Rectal smooth muscle tissue (tissue), 1 donor: ENCODE results near the gene PHF19.

Experiments
- H3K27ac ChIP-seq: one replicate; pipeline ENCODE4 v1.7.0; 2013; ENCODE audit warnings: low read depth, low read length, inconsistent platforms
- H3K27me3 ChIP-seq: one replicate; pipeline ENCODE4 v1.7.0; 2013; ENCODE audit warnings: low read length; ENCODE audit not compliant: control insufficient read depth, insufficient read depth
- H3K36me3 ChIP-seq: one replicate; pipeline ENCODE4 v1.7.0; 2013; ENCODE audit warnings: low read length; ENCODE audit not compliant: control insufficient read depth, insufficient read depth
- H3K4me1 ChIP-seq: one replicate; pipeline ENCODE4 v1.7.0; 2013; ENCODE audit warnings: low read length; ENCODE audit not compliant: control insufficient read depth, insufficient read depth
- H3K4me3 ChIP-seq: one replicate; pipeline ENCODE4 v1.7.0; 2013; ENCODE audit warnings: low read length
- H3K9ac ChIP-seq: one replicate; pipeline ENCODE4 v1.7.0; 2013; ENCODE audit warnings: low read length

PHF19 gene

DNA sequence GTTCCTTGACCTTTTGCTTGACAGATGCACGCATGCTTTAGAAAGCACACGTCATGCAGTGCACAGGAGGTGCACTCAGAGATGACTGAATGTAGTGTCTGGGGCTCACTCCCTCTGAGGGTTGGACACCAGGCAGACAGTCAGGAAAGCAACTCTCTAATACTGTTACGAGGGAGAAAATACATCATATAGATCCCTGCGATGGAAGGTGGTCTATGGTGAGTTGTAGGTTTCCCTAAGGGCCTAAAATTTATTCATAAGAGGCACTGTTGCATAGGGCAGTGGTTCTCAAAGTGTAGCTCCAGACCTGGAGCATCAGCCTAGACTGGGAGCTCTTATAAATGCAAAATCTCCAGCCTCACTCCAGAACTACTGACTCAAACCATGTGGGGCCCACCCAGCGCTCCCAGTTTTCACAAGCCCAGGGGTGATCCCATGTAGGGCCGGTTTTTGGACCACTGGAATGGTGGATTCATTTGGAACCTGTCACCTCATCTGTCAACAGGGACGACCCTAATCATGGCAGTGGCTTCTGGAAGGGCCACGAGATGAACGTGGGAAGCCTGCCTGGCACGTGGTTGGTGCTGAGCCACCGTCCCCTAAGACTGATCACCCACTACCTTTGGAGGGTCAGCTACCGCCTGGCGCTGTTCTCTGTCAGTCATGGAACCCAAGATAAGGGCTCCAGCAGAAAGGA lies 16.8 kb upstream of the PHF19 start:
- Histone ChIP-seq H3K36me3 (no peaks in the 10 kb centered on the region), H3K4me1 (peaks cover 4% of the 10 kb centered on the region), H3K9ac (no peak overlapping the region), H3K27ac (peak overlapping the region; percentile 27), H3K27me3 (no peaks in the 10 kb centered on the region), H3K4me3 (no peak overlapping the region)

- no peaks in the 10 kb centered on the region for H3K27me3 ChIP-seq
- no peak overlapping the region for H3K9ac ChIP-seq
- no peak overlapping the region for H3K27ac ChIP-seq
- no peak overlapping the region for H3K4me3 ChIP-seq
- peaks cover 4% of the 10 kb centered on the region for H3K4me1 ChIP-seq
- no peaks in the 10 kb centered on the region for H3K36me3 ChIP-seq
Measured at GRCh38 chr9:120892748-120893610, 16.0 kb upstream of the PHF19 start.

- no peak overlapping the region for H3K9ac ChIP-seq
- no peak overlapping the region for H3K4me3 ChIP-seq
- H3K27ac ChIP-seq = no peak overlapping the region
- H3K36me3 ChIP-seq = no peaks in the 10 kb centered on the region
- no peaks in the 10 kb centered on the region for H3K27me3 ChIP-seq
- peaks cover 4% of the 10 kb centered on the region for H3K4me1 ChIP-seq
Measured at GRCh38 chr9:120891884-120892747, 15.1 kb upstream of the PHF19 start.

- H3K36me3 ChIP-seq = no peaks in the 10 kb centered on the region
- peaks cover 4% of the 10 kb centered on the region for H3K4me1 ChIP-seq
- H3K9ac ChIP-seq = no peak overlapping the region
- H3K4me3 ChIP-seq = no peak overlapping the region
- H3K27me3 ChIP-seq = no peaks in the 10 kb centered on the region
- no peak overlapping the region for H3K27ac ChIP-seq
Measured at GRCh38 chr9:120891245-120891883, 14.4 kb upstream of the PHF19 start.

DNA sequence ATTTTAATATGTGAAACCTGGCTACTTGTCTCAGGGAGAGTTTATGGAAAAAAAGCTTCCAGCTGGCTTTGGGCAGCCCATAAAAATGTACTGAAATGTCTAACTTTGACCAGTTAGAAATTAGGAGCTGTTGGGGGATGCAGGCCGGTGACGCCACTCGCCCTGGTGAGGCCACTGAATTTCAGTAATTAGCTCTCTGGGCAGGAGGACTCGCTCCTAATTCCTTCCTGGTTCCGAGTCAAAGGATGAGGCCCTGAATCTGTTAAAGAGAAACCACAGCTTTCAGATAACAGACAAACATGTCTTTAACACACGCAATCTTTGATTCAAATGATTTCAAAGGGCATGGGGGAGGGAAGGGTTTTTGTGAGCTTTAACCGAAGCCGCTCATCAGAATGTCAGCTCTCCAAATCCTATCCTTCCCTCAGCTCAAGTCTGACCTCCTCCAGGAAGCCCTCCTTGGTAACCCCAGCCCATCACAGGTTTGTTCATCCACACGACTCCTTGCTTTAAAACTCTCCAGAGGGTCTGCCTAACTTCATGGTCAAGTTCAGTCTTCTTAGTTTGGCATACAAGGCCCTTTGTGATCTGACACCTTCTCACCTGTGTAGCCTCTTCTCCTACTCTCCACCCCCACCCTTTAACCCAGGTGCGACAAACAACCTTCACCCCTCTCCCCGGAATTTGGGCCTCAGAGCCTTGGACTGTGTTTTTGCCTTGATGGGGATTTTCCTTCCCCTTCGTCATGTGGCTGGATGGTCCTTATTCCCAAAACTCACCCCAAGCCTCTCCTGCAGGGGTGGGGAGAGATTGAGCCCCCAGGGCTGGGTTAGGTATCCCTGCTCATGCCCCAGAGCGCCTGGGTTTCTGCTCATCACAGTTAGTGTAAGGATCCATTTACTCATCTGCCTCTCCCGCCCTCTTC lies 13.6 kb upstream of the PHF19 start:
- Histone ChIP-seq H3K36me3 (no peaks in the 10 kb centered on the region), H3K27ac (peak overlapping the region; percentile 62), H3K9ac (peak overlapping the region; percentile 32), H3K4me1 (peaks cover 4% of the 10 kb centered on the region), H3K4me3 (no peak overlapping the region), H3K27me3 (no peaks in the 10 kb centered on the region)

DNA sequence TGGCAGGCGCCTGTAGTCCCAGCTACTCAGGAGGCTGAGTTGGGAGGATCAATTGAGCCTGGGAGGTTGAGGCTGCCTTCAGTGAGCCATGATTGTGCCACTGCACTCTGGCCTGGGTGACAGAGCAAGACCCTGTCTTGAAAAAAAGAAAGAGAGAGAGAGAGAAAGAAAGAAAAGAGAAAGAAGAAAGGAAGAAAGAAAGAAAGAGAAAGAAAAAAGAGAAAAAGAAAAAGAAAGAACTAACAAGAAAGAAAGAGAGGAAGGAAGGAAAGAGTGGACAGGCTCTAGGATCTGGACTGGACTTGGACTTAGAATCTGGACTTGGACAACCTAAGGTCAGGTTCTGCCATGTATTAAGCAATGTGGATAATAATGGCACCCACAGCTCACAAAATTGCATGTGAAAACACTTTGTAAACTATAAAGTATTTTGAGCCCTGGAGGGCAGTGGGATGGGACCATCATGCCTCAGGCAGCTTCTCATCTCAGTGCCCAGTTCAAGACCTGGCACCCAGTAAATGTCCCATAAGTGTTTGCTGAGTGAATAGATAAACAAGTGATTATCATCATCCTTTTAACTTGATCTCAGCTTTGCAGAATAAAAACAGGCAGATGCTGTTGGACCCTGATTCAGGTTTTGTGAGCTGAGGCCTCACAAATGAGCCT lies 12.8 kb upstream of the PHF19 start:
- Histone ChIP-seq H3K4me3 (no peak overlapping the region), H3K9ac (no peak overlapping the region), H3K36me3 (no peaks in the 10 kb centered on the region), H3K27ac (peak overlapping the region; percentile 35), H3K4me1 (peaks cover under 1% of the 10 kb centered on the region), H3K27me3 (no peaks in the 10 kb centered on the region)

DNA sequence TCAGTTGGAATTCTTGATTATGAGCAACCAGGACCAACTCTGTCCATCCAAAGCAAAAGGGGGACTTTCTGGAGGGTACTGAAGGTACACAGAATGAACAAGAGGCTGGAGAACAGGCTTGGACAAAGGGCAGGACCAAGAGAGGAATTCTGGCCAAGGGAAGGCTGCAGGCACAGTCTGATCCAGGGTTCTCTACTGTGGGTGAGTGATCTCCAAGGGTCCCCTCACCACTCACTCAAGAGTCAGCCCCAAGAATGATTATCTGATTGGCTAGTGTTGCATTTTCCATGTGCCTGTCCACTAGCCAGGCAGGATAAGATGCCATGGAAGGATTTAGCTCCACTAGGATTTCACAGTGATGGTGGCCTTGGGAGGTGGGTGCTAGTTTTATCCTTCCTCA lies 11.6 kb upstream of the PHF19 start:
- H3K9ac ChIP-seq = no peak overlapping the region
- no peaks in the 10 kb centered on the region for H3K4me1 ChIP-seq
- H3K4me3 ChIP-seq = no peak overlapping the region
- no peaks in the 10 kb centered on the region for H3K36me3 ChIP-seq
- H3K27me3 ChIP-seq = no peaks in the 10 kb centered on the region
- no peak overlapping the region for H3K27ac ChIP-seq

- Histone ChIP-seq H3K4me3 (no peak overlapping the region), H3K27ac (no peak overlapping the region), H3K27me3 (no peaks in the 10 kb centered on the region), H3K9ac (no peak overlapping the region), H3K36me3 (no peaks in the 10 kb centered on the region), H3K4me1 (no peaks in the 10 kb centered on the region)
Measured at GRCh38 chr9:120886490-120886967, 9.5 kb upstream of the PHF19 start.

- Histone ChIP-seq H3K4me3 (no peak overlapping the region), H3K36me3 (no peaks in the 10 kb centered on the region), H3K27ac (no peak overlapping the region), H3K27me3 (no peaks in the 10 kb centered on the region), H3K9ac (no peak overlapping the region), H3K4me1 (no peaks in the 10 kb centered on the region)
Measured at GRCh38 chr9:120885958-120886357, 9.0 kb upstream of the PHF19 start.

GRCh38 chr9:120885457-120885856 lies 8.5 kb upstream of the PHF19 start:
- H3K27ac ChIP-seq = no peak overlapping the region
- no peak overlapping the region for H3K4me3 ChIP-seq
- no peaks in the 10 kb centered on the region for H3K4me1 ChIP-seq
- H3K27me3 ChIP-seq = no peaks in the 10 kb centered on the region
- H3K36me3 ChIP-seq = no peaks in the 10 kb centered on the region
- H3K9ac ChIP-seq = no peak overlapping the region

DNA sequence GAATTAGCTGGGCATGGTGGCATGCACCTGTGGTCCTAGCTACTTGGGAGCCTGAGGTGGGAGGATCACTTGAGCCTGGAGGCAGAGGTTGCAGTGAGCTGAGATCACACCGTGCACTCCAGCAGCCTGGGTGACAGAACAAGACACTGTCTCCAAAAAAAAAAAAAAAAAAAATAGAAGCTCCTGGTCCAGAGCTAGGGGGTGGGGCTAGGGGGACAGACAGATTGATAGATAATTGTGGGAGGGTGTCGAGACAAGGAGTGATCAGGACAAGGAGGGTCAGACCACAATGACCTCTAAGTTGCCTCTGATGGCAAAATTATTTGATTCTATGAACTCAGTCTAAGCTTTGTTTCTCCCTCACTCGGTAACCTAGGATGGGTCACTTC lies 6.6 kb upstream of the PHF19 start:
- Histone ChIP-seq H3K9ac (no peak overlapping the region), H3K36me3 (no peaks in the 10 kb centered on the region), H3K4me3 (no peak overlapping the region), H3K27me3 (no peaks in the 10 kb centered on the region), H3K4me1 (no peaks in the 10 kb centered on the region), H3K27ac (no peak overlapping the region)
